IMR-90 (cell line): ENCODE results near the gene LY86. TPM values are rescaled to one million over a fixed set of nuclear protein-coding genes. Genes with fewer than 3 reads are reported as not detected.

ENCODE experiments used
- ATAC-seq: fragments of 200-7000 bp; cut with Tn5 transposase; 2 replicates; pipeline ENCODE4 v1.9.1; 2020; ENCODE audit warnings: low read depth, mild to moderate bottlenecking, moderate library complexity
- BruUV-seq: library from RNA; stranded (reverse); fragments of 400-500 nt; replicated peaks from 2 replicates; lab custom pipeline; 2021; lab: Mats Ljungman, UMichigan
- CTCF ChIA-PET: fragments of 300-600 bp; formaldehyde crosslinking; extraction: SDS; loops from one replicate; lab custom pipeline; 2021; ENCODE audit warnings: antibody characterized with exemption; lab: Yijun Ruan, JAX
- POLR2A ChIA-PET: fragments of 300-600 bp; sonication (Branson Sonifier 250); formaldehyde crosslinking; loops from one replicate; lab custom pipeline; 2022; ENCODE audit warnings: antibody characterized with exemption; ENCODE audit not compliant: unreplicated experiment; lab: Charles Lee
- DNase-seq: peaks from one replicate; pipeline ENCODE4 v3.0.0; 2013
- H2AFZ ChIP-seq: replicated peaks from 2 replicates; pipeline ENCODE3; 2013; ENCODE audit warnings: low read length, mild to moderate bottlenecking; ENCODE audit not compliant: poor library complexity
- H2AK5ac ChIP-seq: 2 replicates; pipeline ENCODE4 v1.6.1; 2013; ENCODE audit warnings: low read depth, low read length, inconsistent platforms
- H2AK9ac ChIP-seq: replicated peaks from 2 replicates; pipeline ENCODE3; 2013; ENCODE audit warnings: mild to moderate bottlenecking, low read depth, low read length, moderate library complexity; ENCODE audit not compliant: poor library complexity
- H2BK120ac ChIP-seq: 2 replicates; pipeline ENCODE4 v1.6.1; 2013; ENCODE audit warnings: low read depth, low read length, inconsistent platforms
- H2BK15ac ChIP-seq: 3 replicates; pipeline ENCODE4 v1.6.1; 2013; ENCODE audit warnings: low read depth, low read length, inconsistent platforms
- H2BK20ac ChIP-seq: 2 replicates; pipeline ENCODE4 v1.6.1; 2013; ENCODE audit warnings: low read depth, mild to moderate bottlenecking, inconsistent platforms, low read length, moderate library complexity
- H2BK5ac ChIP-seq: 2 replicates; pipeline ENCODE4 v1.6.1; 2013; ENCODE audit warnings: mild to moderate bottlenecking, low read depth, low read length, inconsistent platforms; ENCODE audit not compliant: poor library complexity, severe bottlenecking
- H3K14ac ChIP-seq: replicated peaks from 2 replicates; pipeline ENCODE4 v1.6.1; 2013; ENCODE audit warnings: low read depth, low read length, inconsistent platforms
- H3K18ac ChIP-seq: 2 replicates; pipeline ENCODE4 v1.6.1; 2013; ENCODE audit warnings: low read depth, low read length, control low read depth
- H3K23ac ChIP-seq: 2 replicates; pipeline ENCODE4 v1.6.1; 2013; ENCODE audit warnings: low read depth, low read length, inconsistent platforms
- H3K27ac ChIP-seq: 2 replicates; pipeline ENCODE4 v1.5.1; 2013; ENCODE audit warnings: mild to moderate bottlenecking, control low read depth, low read length; ENCODE audit not compliant: insufficient read depth
- H3K27me3 ChIP-seq: 2 replicates; pipeline ENCODE4 v1.6.1; 2013; ENCODE audit warnings: low read length; ENCODE audit not compliant: control insufficient read depth, insufficient read depth
- H3K36me3 ChIP-seq: 2 replicates; pipeline ENCODE4 v1.6.1; 2013; ENCODE audit warnings: low read length, mixed read lengths; ENCODE audit not compliant: control insufficient read depth, insufficient read depth
- H3K4ac ChIP-seq: 2 replicates; pipeline ENCODE4 v1.6.1; 2013; ENCODE audit warnings: low read depth, low read length, inconsistent platforms
- H3K4me1 ChIP-seq: 2 replicates; pipeline ENCODE4 v1.6.1; 2013; ENCODE audit warnings: low read length, mixed read lengths; ENCODE audit not compliant: control insufficient read depth, insufficient read depth
- H3K4me2 ChIP-seq: 2 replicates; pipeline ENCODE4 v1.6.1; 2013; ENCODE audit warnings: low read depth, mild to moderate bottlenecking, control low read depth, low read length, moderate library complexity
- H3K4me3 ChIP-seq: 2 replicates; pipeline ENCODE4 v1.5.1; 2013; ENCODE audit warnings: low read depth, mild to moderate bottlenecking, control low read depth, low read length, moderate library complexity; ENCODE audit not compliant: insufficient read depth
- H3K56ac ChIP-seq: 2 replicates; pipeline ENCODE4 v1.6.1; 2013; ENCODE audit warnings: low read length, inconsistent platforms; ENCODE audit not compliant: insufficient read depth; ENCODE audit errors: extremely low read depth
- H3K79me1 ChIP-seq, 2 experiments: 2 replicates each; pipeline ENCODE4 v1.6.1; 2013; ENCODE audit warnings: low read length in 2 of 2, inconsistent platforms in 1 of 2, low read depth in 1 of 2
- H3K9ac ChIP-seq: 2 replicates; pipeline ENCODE4 v1.6.1; 2013; ENCODE audit warnings: low read depth, low read length, control low read depth
- H3K9me1 ChIP-seq: 2 replicates; pipeline ENCODE4 v1.6.1; 2013; ENCODE audit warnings: low read length, inconsistent platforms; ENCODE audit not compliant: insufficient read depth
- H3K9me3 ChIP-seq: 2 replicates; pipeline ENCODE4 v1.6.1; 2013; ENCODE audit warnings: low read length; ENCODE audit not compliant: control insufficient read depth, insufficient read depth
- H4K20me1 ChIP-seq: 2 replicates; pipeline ENCODE4 v1.6.1; 2013; ENCODE audit warnings: low read length, inconsistent platforms; ENCODE audit not compliant: insufficient read depth
- H4K5ac ChIP-seq: 2 replicates; pipeline ENCODE4 v1.6.1; 2013; ENCODE audit warnings: mild to moderate bottlenecking, low read depth, low read length, control low read depth
- H4K8ac ChIP-seq, 2 experiments: 2 replicates each; pipeline ENCODE4 v1.6.1; 2013; ENCODE audit warnings: low read depth in 2 of 2, low read length in 2 of 2, control low read depth in 1 of 2, inconsistent platforms in 1 of 2
- H4K91ac ChIP-seq: 2 replicates; pipeline ENCODE4 v1.6.1; 2013; ENCODE audit warnings: low read depth, low read length, inconsistent platforms; ENCODE audit not compliant: insufficient read depth
- BHLHE40 ChIP-seq: fragments of 150-350 bp; IDR thresholded peaks from 2 replicates; pipeline ENCODE4 v1.6.1; 2016; ENCODE audit warnings: mild to moderate bottlenecking, low read depth, low read length
- CEBPB ChIP-seq: IDR thresholded peaks from 2 replicates; pipeline ENCODE4 v1.6.1; 2012; ENCODE audit warnings: low read depth, low read length, improper control_type of control experiment
- CHD1 ChIP-seq: IDR thresholded peaks from 2 replicates; pipeline ENCODE4 v1.6.1; 2012; ENCODE audit warnings: low read depth, low read length, improper control_type of control experiment
- CTCF ChIP-seq: conservative IDR thresholded peaks from 2 replicates; pipeline ENCODE4 v1.5.1; 2012; ENCODE audit warnings: mild to moderate bottlenecking, low read depth, low read length, improper control_type of control experiment
- ELK1 ChIP-seq: fragments of 150-350 bp; IDR thresholded peaks from 2 replicates; pipeline ENCODE4 v1.6.1; 2016; ENCODE audit warnings: low read depth, mild to moderate bottlenecking, low read length, moderate library complexity, borderline replicate concordance
- FOS ChIP-seq: fragments of 150-350 bp; IDR thresholded peaks from 2 replicates; pipeline ENCODE4 v1.6.1; 2016; ENCODE audit warnings: low read depth, low read length
- MAFK ChIP-seq: IDR thresholded peaks from 2 replicates; pipeline ENCODE4 v1.6.1; 2012; ENCODE audit warnings: low read depth, low read length, improper control_type of control experiment
- MAZ ChIP-seq: IDR thresholded peaks from 2 replicates; pipeline ENCODE4 v1.6.1; 2012; ENCODE audit warnings: low read depth, mild to moderate bottlenecking, low read length, improper control_type of control experiment, moderate library complexity, borderline replicate concordance
- MXI1 ChIP-seq: IDR thresholded peaks from 2 replicates; pipeline ENCODE4 v1.6.1; 2012; ENCODE audit warnings: low read depth, mild to moderate bottlenecking, low read length, moderate library complexity, borderline replicate concordance
- NFE2L2 ChIP-seq: fragments of 150-350 bp; IDR thresholded peaks from 2 replicates; pipeline ENCODE4 v1.6.1; 2016; ENCODE audit warnings: low read depth, mild to moderate bottlenecking, low read length
- POLR2A ChIP-seq: IDR thresholded peaks from 2 replicates; pipeline ENCODE4 v1.6.1; 2012; ENCODE audit warnings: mild to moderate bottlenecking, low read depth, low read length
- RAD21 ChIP-seq: IDR thresholded peaks from 2 replicates; pipeline ENCODE4 v1.6.1; 2012; ENCODE audit warnings: low read length, improper control_type of control experiment
- RCOR1 ChIP-seq: IDR thresholded peaks from 2 replicates; pipeline ENCODE4 v1.6.1; 2012; ENCODE audit warnings: mild to moderate bottlenecking, low read length, improper control_type of control experiment; ENCODE audit not compliant: insufficient replicate concordance
- RFX5 ChIP-seq: IDR thresholded peaks from 2 replicates; pipeline ENCODE4 v1.8.0; 2012; ENCODE audit warnings: low read depth, mild to moderate bottlenecking, low read length, moderate library complexity
- SMC3 ChIP-seq: fragments of 150-350 bp; IDR thresholded peaks from 2 replicates; pipeline ENCODE4 v1.6.1; 2016; ENCODE audit warnings: low read depth, mild to moderate bottlenecking, antibody characterized with exemption, low read length, moderate library complexity
- WGBS, 2 experiments: methylation state at CpG; one replicate each; pipeline versions ENCODE4 v1.1.5 to v1.1.7; 2013; ENCODE audit warnings: missing lambda C conversion rate in 2 of 2; ENCODE audit not compliant: insufficient read length in 1 of 2; ENCODE audit errors: extremely low coverage in 2 of 2; 5-methylcytosine and 5-hydroxymethylcytosine counted together
- dilution Hi-C: fragments of 300-500 bp; cut with HindIII; formaldehyde crosslinking; loops from one replicate; pipeline ENCODE4 v1.14.3; 2018; ENCODE audit warnings: low sequenced_read_pairs; ENCODE audit not compliant: unreplicated experiment
- in situ Hi-C: fragments of 300-500 bp; cut with MboI; formaldehyde crosslinking; loops from 3 replicates; pipeline ENCODE4 v1.14.3; 2019; ENCODE audit warnings: low sequenced_read_pairs, inconsistent platforms, mixed read lengths
- intact Hi-C: fragments of 100-400 bp; cut with micrococcal nuclease; formaldehyde crosslinking; loops from 2 replicates; pipeline ENCODE4 v1.10.0; 2022
- polyA plus RNA-seq, 3 experiments: library from polyadenylated mRNA; depleted of rRNA; stranded (reverse); fragments of >200 nt; gene quantifications; 2 replicates each; pipeline ENCODE4 v1.2.3, GENCODE V29; 2012; ENCODE audit warnings: low replicate concordance in 1 of 3
- total RNA-seq: library from RNA; depleted of rRNA; stranded (reverse); fragments of >200 nt; gene quantifications from 2 replicates; pipeline ENCODE4 v1.2.3, GENCODE V29; 2012
- TF ChIP-seq, protein P1 (sequence below): fragments of 150-350 bp; IDR thresholded peaks from 2 replicates; pipeline ENCODE4 v1.6.1; 2017; ENCODE audit warnings: mild to moderate bottlenecking, antibody characterized with exemption, low read length, low read depth

Gene LY86
- total and polyA plus RNA-seq, 2 of the 4 experiments (the other 2 are of a cell fraction): not detected

- no peaks in the 10 kb centered on the region for H3K36me3 ChIP-seq
- no peak overlapping the region for H3K4me2 ChIP-seq
- no peak overlapping the region for H3K18ac ChIP-seq
- TF ChIP-seq MXI1: no peak
- no peak for TF ChIP-seq CEBPB
- TF ChIP-seq POLR2A: no peak
- no peak for TF ChIP-seq FOS
- TF ChIP-seq RFX5: no peak
- TF ChIP-seq SMC3: no peak
- no peak for TF ChIP-seq RCOR1
- no peak for TF ChIP-seq MAZ
- TF ChIP-seq CTCF: no peak
- TF ChIP-seq MAFK: no peak
- no peak for TF ChIP-seq ELK1
- no peak for TF ChIP-seq BHLHE40
- no peak for TF ChIP-seq NFE2L2
- no peak for TF ChIP-seq CHD1
- no peak for TF ChIP-seq RAD21
- TF ChIP-seq, protein P1, sequence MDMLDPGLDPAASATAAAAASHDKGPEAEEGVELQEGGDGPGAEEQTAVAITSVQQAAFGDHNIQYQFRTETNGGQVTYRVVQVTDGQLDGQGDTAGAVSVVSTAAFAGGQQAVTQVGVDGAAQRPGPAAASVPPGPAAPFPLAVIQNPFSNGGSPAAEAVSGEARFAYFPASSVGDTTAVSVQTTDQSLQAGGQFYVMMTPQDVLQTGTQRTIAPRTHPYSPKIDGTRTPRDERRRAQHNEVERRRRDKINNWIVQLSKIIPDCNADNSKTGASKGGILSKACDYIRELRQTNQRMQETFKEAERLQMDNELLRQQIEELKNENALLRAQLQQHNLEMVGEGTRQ: no peak
- H2BK5ac ChIP-seq: no peak overlapping the region
- in situ Hi-C loops (no loop called here), intact Hi-C loops (no loop called here), dilution Hi-C loops (no loop called here)
- no peaks in the 10 kb centered on the region for H3K79me1 ChIP-seq
- no peak for DNase-seq
- H3K4me3 ChIP-seq: no peak overlapping the region
- H3K27ac ChIP-seq: no peak overlapping the region
- no peak overlapping the region for H2BK20ac ChIP-seq
- no peaks in the 10 kb centered on the region for H4K20me1 ChIP-seq
- H3K27me3 ChIP-seq: no peaks in the 10 kb centered on the region
- H3K9ac ChIP-seq: no peak overlapping the region
- H4K8ac ChIP-seq: no peak overlapping the region
- CTCF ChIA-PET: no interaction called here
- H2BK15ac ChIP-seq: no peak overlapping the region
- H2AK5ac ChIP-seq: no peak overlapping the region
- no peak overlapping the region for H3K23ac ChIP-seq
- H3K4me1 ChIP-seq: no peaks in the 10 kb centered on the region
- BruUV-seq: no TSS peak
- no peak for ATAC-seq
- no peak overlapping the region for H4K91ac ChIP-seq
- no peak overlapping the region for H3K56ac ChIP-seq
- no peak overlapping the region for H4K5ac ChIP-seq
- POLR2A ChIA-PET: no interaction called here
- H2AK9ac ChIP-seq: no peak overlapping the region
- H3K9me1 ChIP-seq: no peaks in the 10 kb centered on the region
- H2BK120ac ChIP-seq: no peak overlapping the region
- H3K14ac ChIP-seq: no peak overlapping the region
- H3K9me3 ChIP-seq: no peaks in the 10 kb centered on the region
- no CpG with 5 or more reads among the region's 2 CpGs for WGBS, 2 experiments
- no peak overlapping the region for H2AFZ ChIP-seq
- no peak overlapping the region for H3K4ac ChIP-seq
These were observed 46.8 kb downstream of the LY86 start for GRCh38 chr6:6635291-6635690.
